22Rv1 (cell line): Measurements from ENCODE around the gene RAB1B.

Experiments used
- H3K27ac ChIP-seq: fragments of 450-650 bp; 2 replicates; pipeline ENCODE4 v1.5.1; 2017
- ZFX ChIP-seq: fragments of 450-650 bp; IDR thresholded peaks from 2 replicates; pipeline ENCODE4 v1.6.1; 2017; ENCODE audit warnings: antibody characterized with exemption, borderline replicate concordance
- TF ChIP-seq, protein P1 (sequence below): fragments of 450-650 bp; IDR thresholded peaks from 2 replicates; pipeline ENCODE4 v1.5.1; 2017; ENCODE audit warnings: mild to moderate bottlenecking

The RAB1B gene

DNA sequence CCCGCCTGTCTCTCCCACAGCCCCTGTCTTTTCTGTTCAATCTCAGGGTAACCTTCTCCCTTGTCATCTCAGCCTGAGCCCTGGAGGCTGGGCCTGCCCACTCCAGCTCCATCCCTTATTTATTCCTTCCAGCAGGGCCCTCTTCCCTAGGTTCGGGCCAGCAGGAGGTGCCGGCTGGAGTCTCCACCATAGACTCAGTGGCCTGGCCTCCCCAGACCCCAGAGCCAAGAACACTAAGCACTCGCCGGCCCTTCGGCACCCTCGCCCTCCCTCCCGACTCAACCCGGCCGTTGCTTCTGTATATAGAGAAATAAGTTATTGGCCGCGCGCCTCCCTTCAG lies 1.4 kb upstream of the RAB1B start:
- H3K27ac ChIP-seq: peak overlapping the region; percentile 93

DNA sequence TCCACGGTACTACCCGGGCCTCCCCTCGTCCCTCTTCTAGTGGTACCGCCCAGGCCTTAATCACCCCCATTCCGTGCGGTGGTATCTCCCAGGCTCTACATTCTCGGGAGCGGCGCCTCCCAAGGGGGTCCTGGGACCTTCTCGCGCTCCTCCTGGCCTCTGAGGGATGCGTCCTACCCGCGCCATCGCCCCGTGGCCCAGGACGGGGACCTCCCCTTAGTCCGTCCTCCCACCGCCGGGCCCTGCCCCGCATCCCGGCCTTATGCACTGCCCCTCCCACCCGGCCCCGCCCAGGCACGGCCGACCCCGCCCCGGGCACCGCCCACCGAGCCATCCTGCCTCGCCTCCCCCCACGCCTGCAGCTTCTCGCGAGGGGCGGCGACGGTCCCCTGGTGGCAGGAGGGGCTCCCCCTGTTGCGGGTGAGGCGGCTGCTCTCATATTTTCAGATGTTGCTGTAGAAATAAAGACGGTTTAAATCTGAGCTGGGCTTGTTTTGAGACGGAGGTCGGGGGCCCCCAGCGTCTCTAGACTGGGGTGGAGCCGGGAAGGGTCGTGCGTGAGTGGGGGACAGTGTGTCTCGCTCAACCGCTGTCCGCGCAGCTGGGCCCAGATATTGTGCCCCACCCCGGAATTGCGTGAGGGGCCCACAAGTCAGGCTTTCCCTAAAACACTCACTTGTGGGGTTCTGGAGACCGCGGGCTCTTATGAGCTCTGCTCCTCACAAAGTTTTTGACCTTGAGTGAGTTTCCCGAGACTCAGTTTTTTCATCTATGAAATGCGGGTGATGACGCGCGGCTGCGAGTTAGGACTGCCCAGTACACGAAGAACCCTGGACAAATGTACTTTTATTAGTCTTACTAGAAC lies 828 bp upstream of the RAB1B start:
- TF ChIP-seq, protein P1, sequence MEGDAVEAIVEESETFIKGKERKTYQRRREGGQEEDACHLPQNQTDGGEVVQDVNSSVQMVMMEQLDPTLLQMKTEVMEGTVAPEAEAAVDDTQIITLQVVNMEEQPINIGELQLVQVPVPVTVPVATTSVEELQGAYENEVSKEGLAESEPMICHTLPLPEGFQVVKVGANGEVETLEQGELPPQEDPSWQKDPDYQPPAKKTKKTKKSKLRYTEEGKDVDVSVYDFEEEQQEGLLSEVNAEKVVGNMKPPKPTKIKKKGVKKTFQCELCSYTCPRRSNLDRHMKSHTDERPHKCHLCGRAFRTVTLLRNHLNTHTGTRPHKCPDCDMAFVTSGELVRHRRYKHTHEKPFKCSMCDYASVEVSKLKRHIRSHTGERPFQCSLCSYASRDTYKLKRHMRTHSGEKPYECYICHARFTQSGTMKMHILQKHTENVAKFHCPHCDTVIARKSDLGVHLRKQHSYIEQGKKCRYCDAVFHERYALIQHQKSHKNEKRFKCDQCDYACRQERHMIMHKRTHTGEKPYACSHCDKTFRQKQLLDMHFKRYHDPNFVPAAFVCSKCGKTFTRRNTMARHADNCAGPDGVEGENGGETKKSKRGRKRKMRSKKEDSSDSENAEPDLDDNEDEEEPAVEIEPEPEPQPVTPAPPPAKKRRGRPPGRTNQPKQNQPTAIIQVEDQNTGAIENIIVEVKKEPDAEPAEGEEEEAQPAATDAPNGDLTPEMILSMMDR: no peak
- no peak for TF ChIP-seq ZFX

More for the DNA sequence above, 1.4 kb upstream of the RAB1B start:
- TF ChIP-seq, protein P1: no peak
- TF ChIP-seq ZFX: no peak

DNA sequence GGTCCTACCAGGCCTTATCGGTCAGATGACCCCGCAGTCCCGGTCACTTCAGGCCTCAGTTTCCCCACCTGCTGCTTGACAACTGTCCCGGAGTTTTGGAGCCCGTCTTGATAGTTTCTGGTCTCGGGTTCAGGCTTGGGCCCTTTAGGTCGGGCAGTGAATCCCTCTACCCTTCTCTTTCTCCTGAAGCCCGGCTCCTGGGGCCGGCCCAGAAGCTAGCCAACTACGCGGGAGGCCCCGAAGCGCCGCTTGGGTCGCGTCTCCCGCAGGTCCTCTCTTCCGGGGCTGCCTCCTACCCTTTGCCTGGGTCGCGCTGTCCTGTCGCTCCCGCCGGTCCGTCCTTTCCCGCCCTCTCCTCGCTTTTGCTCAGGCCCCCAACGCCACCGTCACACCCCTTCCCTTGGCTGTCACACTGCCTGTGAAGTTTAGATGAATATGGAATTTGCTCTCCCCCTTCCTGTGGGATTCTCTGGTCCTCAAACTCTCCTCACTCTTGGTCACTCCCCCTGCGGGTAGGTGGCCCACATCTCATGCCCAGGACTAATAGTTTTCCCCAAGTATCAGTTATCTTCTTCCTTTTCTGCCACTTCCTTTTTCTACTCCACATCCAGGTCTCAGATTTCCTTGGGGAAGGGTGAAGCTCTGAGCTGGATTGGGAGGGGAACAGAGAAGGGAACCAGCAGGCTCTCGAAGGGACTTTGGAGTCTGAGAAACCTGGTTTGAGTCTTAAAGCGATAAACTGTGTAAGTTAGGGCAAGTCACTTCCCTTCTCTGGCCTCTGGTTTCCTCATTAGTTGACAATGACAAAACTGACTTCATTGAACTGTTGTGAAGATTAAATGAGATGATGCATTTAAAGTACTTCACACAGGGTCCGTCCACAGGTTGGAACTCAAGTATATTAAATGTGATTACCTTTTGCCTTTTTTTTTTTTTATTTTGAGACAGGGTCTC lies 790 bp downstream of the RAB1B start:
- TF ChIP-seq, protein P1: peak; percentile 24; the same call in 1 of the 2 replicates
- no peak for TF ChIP-seq ZFX
- peak overlapping the region; percentile 93 for H3K27ac ChIP-seq

More for the DNA sequence above, 828 bp upstream of the RAB1B start:
- peak overlapping the region; percentile 93 for H3K27ac ChIP-seq

DNA sequence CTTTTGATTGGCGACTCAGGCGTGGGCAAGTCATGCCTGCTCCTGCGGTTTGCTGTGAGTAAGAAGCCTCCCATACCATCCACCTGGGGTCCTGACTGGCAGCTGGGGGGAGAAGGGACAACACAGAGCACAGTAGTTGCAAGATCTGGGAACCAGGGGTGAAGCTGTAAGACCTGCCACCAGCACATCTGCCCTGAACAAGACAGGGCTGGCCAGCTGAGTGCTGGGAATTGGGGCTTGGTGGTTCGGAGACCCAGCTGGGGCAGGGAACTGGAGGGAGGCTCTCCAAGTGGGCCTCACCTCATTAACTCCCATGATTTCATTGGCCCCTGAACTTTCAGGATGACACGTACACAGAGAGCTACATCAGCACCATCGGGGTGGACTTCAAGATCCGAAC lies 3.4 kb downstream of the RAB1B start:
- H3K27ac ChIP-seq: no peak overlapping the region; the same call in 1 of the 2 replicates
- TF ChIP-seq, protein P1: no peak
- TF ChIP-seq ZFX: no peak

DNA sequence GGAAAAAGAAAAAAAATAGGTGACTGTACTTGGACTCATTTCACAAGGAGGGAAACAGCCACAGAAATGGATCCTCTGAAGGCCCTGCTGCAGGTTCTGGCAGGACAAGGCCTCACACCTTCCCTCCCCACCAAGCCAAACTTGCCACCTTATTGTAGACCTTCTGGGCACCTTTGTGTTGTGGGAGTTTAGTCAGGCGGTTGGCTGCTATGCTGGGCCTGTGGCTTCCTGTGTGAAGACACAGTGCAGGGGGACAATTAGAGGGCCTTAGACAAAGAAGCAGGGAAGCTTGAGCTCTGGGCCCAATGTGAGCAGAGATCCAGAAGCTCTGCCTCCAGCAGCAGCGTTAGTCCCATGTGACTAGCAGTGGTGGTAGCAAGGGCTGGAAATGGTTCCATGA lies 4.2 kb downstream of the RAB1B start:
- no peak overlapping the region for H3K27ac ChIP-seq
- TF ChIP-seq, protein P1: no peak
- no peak for TF ChIP-seq ZFX

DNA sequence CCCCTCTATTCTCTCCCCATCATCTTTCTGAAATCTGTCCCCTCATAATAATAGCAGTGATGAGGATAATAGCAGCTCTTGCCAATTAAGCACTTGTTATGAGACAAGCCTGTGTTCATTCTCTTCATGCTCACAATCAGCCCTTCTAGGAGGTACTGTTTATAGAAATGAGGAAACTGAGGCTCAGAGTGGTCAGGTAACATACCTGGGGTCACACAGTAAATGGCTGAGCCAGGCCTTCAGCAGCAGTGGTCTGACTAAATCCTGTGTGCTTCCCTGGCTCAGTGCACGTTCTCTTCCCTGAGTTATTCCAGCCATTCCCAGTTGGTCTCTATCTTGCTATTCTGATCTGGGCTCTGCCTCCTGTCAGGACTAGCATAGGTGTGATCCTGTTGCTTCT lies 5.8 kb downstream of the RAB1B start:
- TF ChIP-seq ZFX: no peak
- peak overlapping the region; percentile 27; the same call in 1 of the 2 replicates for H3K27ac ChIP-seq

DNA sequence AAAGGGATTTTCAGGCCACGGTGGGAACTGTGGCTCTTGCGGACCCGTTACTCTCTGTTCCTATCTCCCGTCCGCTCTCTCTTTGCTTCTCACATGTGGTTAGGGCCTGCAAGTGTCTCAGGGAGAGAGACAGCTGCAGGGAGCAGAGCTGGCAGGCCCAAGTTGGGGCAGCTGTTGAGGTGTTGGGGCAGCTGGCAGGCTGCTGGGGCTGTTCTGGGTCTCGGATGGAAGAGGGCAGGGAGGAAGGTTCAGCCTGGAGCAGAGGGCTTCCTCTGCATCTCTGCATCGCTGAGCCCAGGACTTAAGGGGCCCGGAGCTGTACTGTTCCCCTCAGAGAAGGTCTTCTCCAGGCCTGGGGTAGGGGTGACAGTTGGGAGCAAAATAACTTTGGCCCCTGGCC lies 7.0 kb downstream of the RAB1B start:
- TF ChIP-seq, protein P1: no peak
- TF ChIP-seq ZFX: no peak
- peak overlapping the region; percentile 27; the same call in 1 of the 2 replicates for H3K27ac ChIP-seq
